GM18519 (cell line): ENCODE data around the gene RAET1G.
"Not testable (repeated sequence)": the region's sequence is repeated elsewhere in the genome, so short reads cannot be mapped to it uniquely, and the experiment has no call there.

ENCODE experiments used
- ATAC-seq: cut with Tn5 transposase; IDR thresholded peaks from one replicate; pipeline ENCODE4 v1.9.1; 2021; ENCODE audit warnings: mild to moderate bottlenecking, moderate library complexity; ENCODE audit not compliant: unreplicated experiment, low FRiP score

RAET1G gene

DNA sequence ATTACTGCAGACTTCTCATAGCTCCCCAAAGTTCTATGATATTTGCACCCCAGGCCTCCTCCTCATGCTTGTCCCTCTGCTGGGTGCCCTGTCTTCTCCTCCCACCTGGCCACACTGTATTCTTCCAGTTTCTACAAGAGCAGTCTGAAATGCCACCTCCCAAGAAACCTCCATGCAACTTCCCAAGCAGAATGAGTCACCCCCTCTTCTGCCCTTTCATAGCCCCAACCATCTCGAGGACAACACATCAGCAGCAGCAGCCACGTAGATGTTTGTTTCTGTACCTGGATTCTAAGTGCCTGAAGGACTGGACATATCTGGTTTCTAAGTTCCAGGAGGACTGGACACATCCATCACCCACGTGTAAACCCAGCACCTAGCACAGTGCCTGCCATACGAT, 12.3 kb upstream of the RAET1G start:
- no peak for ATAC-seq

GRCh38 chr6:149934249-149935156, 11.6 kb upstream of the RAET1G start:
- ATAC-seq: no peak

- no peak for ATAC-seq
Observed at GRCh38 chr6:149933461-149933860, 10.5 kb upstream of the RAET1G start.

- no peak for ATAC-seq
Observed at GRCh38 chr6:149933036-149933435, 10.1 kb upstream of the RAET1G start.

- no peak for ATAC-seq
Observed at GRCh38 chr6:149931501-149931900, 8.6 kb upstream of the RAET1G start.

GRCh38 chr6:149929422-149929821, 6.5 kb upstream of the RAET1G start:
- ATAC-seq: no peak

DNA sequence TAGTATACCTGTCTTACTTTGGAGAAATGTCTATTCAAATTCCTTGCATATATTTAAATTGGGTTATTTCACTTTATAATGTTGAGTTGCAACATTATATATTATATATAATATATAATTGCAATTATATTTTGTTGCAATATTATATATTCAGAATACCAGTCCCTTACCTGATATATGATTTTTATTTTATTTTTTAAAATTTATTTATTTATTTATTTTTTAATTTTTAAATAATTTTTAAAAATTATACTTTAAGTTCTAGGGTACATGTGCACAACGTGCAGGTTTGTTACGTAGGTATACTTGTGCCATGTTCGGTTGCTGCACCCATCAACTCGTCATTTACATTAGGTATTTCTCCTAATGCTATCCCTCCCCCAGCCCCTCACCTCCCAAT, 4.1 kb upstream of the RAET1G start:
- not testable (repeated sequence) for ATAC-seq

GRCh38 chr6:149925974-149926777, 3.3 kb upstream of the RAET1G start:
- ATAC-seq: no peak

GRCh38 chr6:149925253-149925973, 2.5 kb upstream of the RAET1G start:
- no peak for ATAC-seq

DNA sequence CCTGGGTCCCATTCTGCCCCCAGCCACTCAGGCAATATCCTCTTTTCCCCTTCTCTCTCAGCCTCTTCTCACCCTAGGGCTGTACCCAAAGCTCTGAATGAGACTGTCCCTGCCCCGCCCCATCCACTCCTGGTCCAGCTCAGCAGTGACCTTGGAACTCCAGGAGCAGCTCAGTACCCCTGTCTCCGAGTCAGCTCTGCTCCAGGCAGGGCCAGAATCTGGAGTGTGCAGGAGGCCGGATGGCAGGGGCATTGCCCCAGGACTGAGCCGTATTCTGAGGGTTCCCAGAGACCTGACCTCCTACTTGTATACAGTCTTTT, 2.0 kb upstream of the RAET1G start:
- ATAC-seq: no peak

DNA sequence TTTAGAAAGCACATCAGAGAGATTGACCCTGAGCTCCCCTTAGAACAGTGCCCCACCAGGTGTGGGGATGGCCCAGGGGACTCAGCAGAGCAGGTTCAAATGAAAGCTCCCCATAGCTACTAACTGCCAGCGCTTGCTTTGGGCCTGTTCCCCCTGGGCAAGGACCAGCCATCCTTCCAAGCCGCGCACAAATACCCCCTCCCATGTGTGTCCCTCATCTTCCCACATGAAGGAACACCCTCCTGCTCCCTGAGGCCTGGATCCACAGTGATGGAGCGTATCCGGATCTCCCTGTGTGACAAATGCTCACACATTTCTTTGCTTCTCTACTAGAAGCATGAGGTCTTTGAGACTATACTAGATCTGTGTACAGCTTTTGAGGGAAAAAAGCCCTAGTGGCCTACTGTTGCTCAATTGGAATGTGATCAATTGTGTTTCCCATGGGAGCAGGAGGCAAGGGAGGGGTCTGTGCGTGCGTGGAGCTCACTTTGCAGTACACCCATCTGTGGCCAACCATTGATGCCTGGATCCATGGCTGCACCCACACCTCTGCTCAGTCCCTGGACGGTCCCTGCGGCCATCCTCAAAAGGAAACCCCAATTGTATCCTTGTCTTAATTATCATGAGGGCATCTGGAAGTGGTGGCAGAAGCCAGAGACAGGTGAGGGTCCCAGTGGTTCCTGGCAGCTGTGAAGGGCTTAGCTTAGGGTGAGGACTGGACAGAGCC, 1.4 kb upstream of the RAET1G start:
- ATAC-seq: no peak

GRCh38 chr6:149923327-149923986, 536 bp upstream of the RAET1G start:
- ATAC-seq: no peak

DNA sequence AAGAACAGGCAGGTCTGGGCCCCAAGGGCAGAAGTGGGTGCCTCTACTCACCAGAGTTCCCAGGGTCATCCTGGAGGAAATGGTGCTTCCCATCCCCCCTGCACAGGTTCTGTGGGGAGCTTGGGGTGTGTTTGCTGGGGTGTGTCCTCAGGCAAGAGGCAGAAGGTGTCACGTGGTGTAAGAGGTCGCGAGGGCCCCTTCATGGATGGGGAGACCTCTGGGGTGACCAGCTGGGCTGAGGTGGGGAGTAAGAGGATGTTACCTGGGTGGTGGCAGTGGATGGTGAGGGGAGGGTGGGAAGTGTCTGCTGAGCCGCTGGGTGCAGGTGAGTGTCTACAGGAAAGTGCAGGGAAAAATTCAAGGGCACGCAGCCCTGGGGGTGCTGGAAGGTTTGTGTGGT, 830 bp downstream of the RAET1G start:
- ATAC-seq: not testable (repeated sequence)

DNA sequence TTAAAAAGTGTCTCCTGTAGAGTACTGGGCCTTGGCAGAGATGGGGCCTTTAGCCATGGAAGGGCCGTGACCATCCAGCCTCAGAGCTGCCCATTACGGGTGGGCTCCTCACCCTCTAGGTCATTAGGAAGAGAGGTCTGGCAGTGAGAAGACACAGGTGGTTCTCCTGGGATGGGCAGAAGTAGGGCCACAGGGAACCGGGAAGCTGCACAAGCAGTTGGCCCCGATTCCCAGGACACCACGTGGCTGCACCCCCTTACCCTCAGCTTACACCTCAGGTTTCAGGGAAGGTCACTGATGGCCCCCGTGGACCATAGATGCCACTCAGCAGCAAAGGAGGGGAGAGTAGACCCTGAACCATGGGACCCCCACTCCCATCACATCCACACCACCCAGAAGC, 1.6 kb downstream of the RAET1G start:
- no peak for ATAC-seq

DNA sequence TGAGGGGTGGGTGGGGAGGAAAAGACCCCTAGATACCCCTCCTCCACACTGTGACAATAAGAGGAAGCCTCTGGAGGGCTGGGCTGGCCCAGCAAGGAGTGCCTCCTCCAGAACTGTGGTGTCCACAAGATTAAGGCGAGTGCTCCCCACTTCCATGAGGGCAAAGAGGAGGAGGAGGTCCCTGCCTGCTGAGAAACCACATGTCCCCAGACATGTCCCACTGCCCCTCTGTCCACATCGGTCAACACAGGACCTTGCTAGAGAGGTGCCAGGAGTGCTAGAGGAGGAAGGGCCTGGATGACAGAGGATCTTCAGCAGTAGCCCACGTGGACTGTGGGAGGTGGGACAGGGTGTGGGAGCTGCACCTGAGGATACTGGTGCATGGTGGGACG, 3.1 kb downstream of the RAET1G start:
- no peak for ATAC-seq

GRCh38 chr6:149919126-149919833, 3.6 kb downstream of the RAET1G start:
- ATAC-seq: not testable (repeated sequence)

DNA sequence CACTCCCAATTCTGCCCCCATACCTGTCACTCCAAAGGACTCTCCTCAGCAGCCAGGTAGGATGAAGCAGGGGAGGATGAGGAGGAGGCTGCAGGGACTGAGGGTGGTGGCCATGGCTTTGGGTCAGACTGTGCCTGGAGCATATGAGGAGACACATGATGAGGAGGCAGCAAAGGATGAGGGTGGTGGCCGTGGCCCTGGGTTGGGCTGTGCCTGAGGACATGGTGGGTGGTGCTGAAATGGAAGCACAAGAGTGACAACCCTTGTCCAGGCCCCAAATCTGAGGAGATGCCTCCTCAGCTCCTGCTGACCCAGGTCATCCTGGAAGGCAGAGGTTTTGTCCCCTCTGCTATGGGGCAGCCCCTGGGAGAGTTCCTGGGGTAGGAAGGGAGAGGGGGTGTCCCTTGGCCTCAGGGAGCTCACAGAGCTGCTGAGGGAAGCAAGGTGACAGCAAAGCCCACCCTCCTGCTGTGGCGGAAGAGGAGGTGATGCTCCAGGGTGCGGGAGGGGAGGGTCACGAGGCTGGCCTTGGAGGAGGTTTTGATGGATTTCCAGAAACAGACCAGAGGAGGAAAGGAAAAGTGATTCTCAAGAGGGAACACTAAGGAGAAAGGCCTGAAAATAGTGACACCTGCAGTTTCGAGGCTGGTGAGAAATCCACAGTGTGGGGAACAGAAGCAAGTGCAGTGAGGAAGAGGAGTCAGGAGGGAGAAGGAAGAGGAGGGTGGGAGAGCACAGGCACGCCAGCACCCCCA, 4.6 kb downstream of the RAET1G start:
- ATAC-seq: no peak

GRCh38 chr6:149917679-149918078, 5.2 kb downstream of the RAET1G start:
- no peak for ATAC-seq
